GM19468 (cell line): ENCODE results near the gene RASGRF2.
"Not testable (repeated sequence)": the region's sequence is repeated elsewhere in the genome, so short reads cannot be mapped to it uniquely, and the experiment has no call there.

ENCODE experiments used
- ATAC-seq: cut with Tn5 transposase; IDR thresholded peaks from one replicate; pipeline ENCODE4 v1.9.1; 2021; ENCODE audit warnings: mild to moderate bottlenecking, moderate library complexity, moderate number of reproducible peaks; ENCODE audit not compliant: unreplicated experiment; ENCODE audit errors: extremely low read depth

Gene RASGRF2

GRCh38 chr5:80982093-80982492 is 21.9 kb downstream of the RASGRF2 start:
- no peak for ATAC-seq

GRCh38 chr5:80985600-80986228 is 25.6 kb downstream of the RASGRF2 start:
- no peak for ATAC-seq

GRCh38 chr5:80986382-80986781 is 26.2 kb downstream of the RASGRF2 start:
- ATAC-seq = no peak

- no peak for ATAC-seq
Observed at GRCh38 chr5:80987078-80987766, 27.1 kb downstream of the RASGRF2 start.

- ATAC-seq = no peak
Observed at GRCh38 chr5:80988419-80988935, 28.3 kb downstream of the RASGRF2 start.

GRCh38 chr5:80989883-80990282 is 29.7 kb downstream of the RASGRF2 start:
- no peak for ATAC-seq

GRCh38 chr5:80990527-80990926 is 30.4 kb downstream of the RASGRF2 start:
- ATAC-seq = no peak

- ATAC-seq = no peak
Observed at GRCh38 chr5:80990971-80991370, 30.8 kb downstream of the RASGRF2 start.

GRCh38 chr5:80995908-80996307 is 35.7 kb downstream of the RASGRF2 start:
- ATAC-seq = no peak

- no peak for ATAC-seq
Observed at GRCh38 chr5:80998590-80998979, 38.4 kb downstream of the RASGRF2 start.

- ATAC-seq = no peak
Observed at GRCh38 chr5:81003811-81004386, 43.7 kb downstream of the RASGRF2 start.

- no peak for ATAC-seq
Observed at GRCh38 chr5:81005708-81006107, 45.5 kb downstream of the RASGRF2 start.

GRCh38 chr5:81006231-81006630 is 46.1 kb downstream of the RASGRF2 start:
- no peak for ATAC-seq

GRCh38 chr5:81006947-81007636 is 46.9 kb downstream of the RASGRF2 start:
- no peak for ATAC-seq

- no peak for ATAC-seq
Observed at GRCh38 chr5:81007637-81008027, 47.5 kb downstream of the RASGRF2 start.

- ATAC-seq = no peak
Observed at GRCh38 chr5:81010336-81011169, 50.4 kb downstream of the RASGRF2 start.

GRCh38 chr5:81014348-81014747 is 54.2 kb downstream of the RASGRF2 start:
- no peak for ATAC-seq

GRCh38 chr5:81016116-81016515 is 56.0 kb downstream of the RASGRF2 start:
- no peak for ATAC-seq

GRCh38 chr5:81017320-81017719 is 57.2 kb downstream of the RASGRF2 start:
- ATAC-seq = no peak

- ATAC-seq = not testable (repeated sequence)
Observed at GRCh38 chr5:81018608-81019007, 58.4 kb downstream of the RASGRF2 start.
